ENCODE measurements around the gene TTLL12.

TTLL12 gene

GRCh38 chr22:43213051-43213450, 26.1 kb upstream of the TTLL12 start:
- DNase-seq = no peak

DNA sequence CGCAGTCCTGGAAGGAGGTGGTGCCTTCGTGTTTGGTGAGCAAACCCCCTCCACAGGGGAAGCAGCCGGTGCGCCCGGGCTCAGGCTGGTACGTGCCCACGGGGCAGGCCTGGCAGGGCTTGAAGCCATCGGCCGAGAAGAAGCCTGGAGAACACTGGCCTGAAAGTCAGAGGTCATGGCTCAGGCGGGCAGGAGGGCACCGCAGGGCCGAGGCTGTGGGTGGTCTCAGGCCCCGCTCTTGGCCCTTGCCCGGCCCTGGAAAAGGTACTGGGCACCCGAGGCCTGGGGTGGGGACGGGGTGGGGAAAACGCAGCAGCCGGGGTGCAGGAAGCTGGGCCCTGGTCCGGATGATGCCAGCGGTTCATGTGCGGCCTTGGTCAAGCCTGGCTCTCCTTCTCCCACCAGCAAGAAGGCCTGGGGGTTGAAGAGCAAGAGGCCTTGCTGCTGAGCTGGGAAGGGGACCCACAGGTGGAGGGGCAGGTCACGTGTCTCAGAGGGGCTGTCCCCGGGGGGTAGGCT, 25.6 kb upstream of the TTLL12 start:
- DNase-seq = no peak

- DNase-seq = no peak
Observed at GRCh38 chr22:43211941-43212433, 25.1 kb upstream of the TTLL12 start.

GRCh38 chr22:43210631-43211515, 23.9 kb upstream of the TTLL12 start:
- no peak for DNase-seq

DNA sequence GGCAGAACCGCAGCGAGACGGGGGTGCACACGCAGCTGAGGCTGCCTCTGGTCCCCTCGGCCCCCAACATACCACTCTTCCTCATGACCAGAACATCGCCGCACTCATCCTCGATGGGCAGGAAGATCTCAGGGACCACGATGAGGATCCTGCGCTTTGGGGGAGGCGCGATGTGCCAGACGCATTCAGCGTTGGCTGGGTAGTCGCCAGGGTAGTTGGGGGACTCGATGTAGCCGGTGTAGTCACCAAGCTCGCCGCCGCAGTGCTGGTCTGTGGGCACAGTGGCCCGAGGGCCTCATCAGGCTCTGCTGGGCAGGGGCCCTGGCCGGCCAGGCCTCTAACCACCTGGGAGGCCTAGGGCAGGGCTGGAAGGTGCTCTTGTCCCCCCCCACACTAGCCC, 23.0 kb upstream of the TTLL12 start:
- DNase-seq = no peak

DNA sequence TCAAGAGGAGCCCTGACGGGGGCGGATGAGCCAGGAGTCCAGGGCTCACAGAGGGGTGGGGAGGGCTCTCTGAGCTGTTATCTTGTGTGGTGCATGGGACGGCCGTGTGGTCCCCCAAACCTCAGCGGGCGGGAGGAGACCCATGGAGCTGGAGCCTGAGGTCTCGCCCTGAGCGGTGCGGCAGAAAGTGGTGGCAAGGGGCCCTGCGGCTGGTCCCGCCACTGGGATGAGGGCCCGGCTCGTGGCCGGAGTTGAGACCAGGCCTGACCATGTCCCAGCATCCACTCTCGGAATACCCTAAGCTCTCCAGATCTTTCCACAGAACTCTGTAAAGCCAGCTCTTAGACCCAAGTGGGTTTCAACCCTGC, 22.6 kb upstream of the TTLL12 start:
- DNase-seq = no peak

- DNase-seq = no peak
Observed at GRCh38 chr22:43208703-43209522, 22.0 kb upstream of the TTLL12 start.

- DNase-seq = no peak
Observed at GRCh38 chr22:43207849-43208702, 21.1 kb upstream of the TTLL12 start.

DNA sequence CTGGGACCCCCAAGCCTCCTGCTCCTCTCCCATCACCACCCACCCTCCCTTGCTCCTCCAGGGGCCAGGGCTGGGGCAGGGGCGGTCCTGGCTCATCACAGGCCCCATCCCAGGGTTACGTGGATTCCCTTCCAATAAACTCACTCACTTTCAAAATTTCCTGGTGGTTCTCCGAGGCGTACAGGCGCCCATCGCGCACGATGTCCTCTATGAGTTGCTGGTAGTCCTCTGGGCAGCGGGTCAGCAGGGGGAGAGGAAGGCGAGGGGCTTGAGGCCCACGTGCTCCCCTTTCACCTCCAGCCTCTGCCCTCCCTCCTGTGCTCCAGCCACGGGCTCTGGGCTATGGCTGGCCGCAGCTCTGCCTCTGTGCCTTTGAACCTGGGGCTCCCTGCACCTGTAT, 20.5 kb upstream of the TTLL12 start:
- DNase-seq = no peak

GRCh38 chr22:43206509-43207161, 19.7 kb upstream of the TTLL12 start:
- no peak for DNase-seq

DNA sequence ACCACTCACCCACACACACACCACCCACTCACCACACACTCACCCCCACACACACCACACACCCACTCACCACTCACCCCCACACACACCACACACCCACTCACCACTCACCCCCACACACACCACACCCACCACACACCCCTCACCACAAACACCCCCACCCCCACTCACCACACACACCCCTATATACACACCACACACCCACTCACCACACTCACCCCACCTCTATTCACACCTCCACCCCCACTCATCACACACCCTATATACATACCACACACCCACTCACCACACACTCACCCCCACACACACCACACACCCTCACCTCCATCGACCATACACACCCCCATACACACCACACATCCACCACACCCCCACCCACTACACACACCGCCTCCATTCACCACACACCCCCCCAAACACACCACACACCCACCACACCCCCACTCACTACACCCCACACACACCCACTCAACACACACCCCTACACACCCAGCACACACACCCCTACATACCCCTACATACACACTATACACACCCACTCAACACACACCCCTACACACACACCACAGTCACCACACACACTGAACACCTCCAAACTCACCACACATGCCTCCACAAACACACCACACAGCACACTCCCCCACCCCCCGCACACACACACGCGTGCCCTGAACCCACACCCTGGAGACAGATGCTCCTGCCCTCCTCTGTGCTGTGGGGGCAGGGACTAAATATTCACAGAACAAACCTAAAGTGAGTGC, 19.0 kb upstream of the TTLL12 start:
- DNase-seq = no peak

GRCh38 chr22:43205261-43205691, 18.3 kb upstream of the TTLL12 start:
- no peak for DNase-seq

- no peak for DNase-seq
Observed at GRCh38 chr22:43203471-43203981, 16.6 kb upstream of the TTLL12 start.

GRCh38 chr22:43202756-43203410, 15.9 kb upstream of the TTLL12 start:
- no peak for DNase-seq

DNA sequence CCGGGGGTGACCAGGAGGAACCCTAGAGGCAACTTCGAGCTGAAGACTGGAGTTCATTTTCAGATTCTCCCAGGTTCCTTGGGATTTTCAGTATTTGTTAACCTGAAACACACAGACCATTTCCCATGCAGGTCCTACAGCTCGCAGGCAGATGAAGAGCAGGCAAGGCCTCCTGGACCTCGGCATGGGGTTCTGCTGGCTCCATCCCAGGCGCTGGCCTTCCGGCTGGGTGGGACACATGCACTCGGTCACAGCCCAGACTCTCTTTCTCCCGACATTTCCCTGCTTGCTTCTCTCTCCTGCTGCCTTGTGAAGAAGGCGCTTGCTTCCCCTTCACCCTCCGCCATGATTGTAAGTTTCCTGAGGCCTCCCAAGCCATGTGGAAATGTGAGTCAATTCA, 15.4 kb upstream of the TTLL12 start:
- no peak for DNase-seq

DNA sequence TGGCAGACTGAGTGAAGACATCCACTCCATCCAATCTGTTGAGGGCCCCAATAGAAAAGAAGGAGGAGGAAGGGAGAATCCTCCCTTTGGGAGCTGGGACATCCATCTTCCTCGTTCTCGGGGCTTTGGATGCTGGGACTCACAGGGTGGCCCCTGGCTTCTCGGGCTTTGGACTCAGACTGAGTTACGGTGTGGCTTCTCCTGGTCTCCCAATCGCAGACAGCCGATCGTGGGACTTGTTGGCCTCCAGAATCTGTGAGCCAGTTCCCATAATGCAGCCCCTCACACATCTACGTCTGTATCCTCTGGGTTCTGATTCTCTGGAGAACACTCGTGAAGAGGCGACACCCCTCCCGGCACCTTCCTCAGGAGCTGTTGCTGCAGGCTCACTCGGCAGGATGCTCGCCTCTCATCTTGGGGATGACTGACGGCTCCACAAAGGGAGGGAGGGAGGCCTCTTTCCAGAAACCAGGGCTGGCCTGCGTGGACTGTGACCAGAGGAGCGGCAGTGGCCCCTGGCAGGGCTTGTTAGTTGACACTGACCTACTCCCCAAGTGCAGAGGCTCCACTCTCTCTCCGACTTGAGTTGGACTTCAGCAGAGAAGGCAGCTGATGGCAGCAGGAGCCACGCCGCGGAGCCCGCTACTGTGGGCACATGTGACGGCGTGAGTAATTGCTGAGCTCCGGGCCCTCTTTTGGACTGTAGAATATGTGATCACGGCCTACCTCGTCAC, 14.7 kb upstream of the TTLL12 start:
- no peak for DNase-seq

- DNase-seq = no peak
Observed at GRCh38 chr22:43200555-43200954, 13.6 kb upstream of the TTLL12 start.

DNA sequence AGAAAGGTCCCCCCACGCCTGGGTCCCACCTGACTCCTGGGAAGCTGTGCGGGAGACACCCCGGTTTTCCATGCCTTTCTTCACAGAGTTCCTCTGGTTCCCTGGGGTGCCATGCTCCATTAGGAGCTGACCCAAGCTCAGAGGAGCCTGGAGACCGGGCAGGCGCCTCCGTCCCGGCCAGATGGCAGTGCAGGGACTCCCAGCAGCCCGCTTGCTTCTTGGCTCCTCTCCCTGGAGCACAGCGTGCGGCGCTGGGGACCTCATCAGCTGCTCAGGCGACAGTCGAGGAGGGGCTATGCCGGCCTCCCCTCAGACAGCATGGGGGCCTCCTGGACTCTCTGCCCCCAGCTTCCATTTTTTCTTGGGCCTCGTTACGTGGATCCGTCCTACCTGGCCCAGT, 13.1 kb upstream of the TTLL12 start:
- no peak for DNase-seq

- no peak for DNase-seq
Observed at GRCh38 chr22:43199541-43199940, 12.6 kb upstream of the TTLL12 start.

GRCh38 chr22:43198936-43199335, 12.0 kb upstream of the TTLL12 start:
- DNase-seq = no peak
